ENCODE results near the gene UBE2H. TPM values are rescaled to one million over a fixed set of nuclear protein-coding genes. Genes with fewer than 3 reads are reported as not detected.

The UBE2H gene
- total and polyA plus RNA-seq, 10 of the 15 experiments (the other 5 are each of a cell fraction or from before 2014, with no cell fraction given) = 15.6 to 75.5 (median 32.8) TPM

DNA sequence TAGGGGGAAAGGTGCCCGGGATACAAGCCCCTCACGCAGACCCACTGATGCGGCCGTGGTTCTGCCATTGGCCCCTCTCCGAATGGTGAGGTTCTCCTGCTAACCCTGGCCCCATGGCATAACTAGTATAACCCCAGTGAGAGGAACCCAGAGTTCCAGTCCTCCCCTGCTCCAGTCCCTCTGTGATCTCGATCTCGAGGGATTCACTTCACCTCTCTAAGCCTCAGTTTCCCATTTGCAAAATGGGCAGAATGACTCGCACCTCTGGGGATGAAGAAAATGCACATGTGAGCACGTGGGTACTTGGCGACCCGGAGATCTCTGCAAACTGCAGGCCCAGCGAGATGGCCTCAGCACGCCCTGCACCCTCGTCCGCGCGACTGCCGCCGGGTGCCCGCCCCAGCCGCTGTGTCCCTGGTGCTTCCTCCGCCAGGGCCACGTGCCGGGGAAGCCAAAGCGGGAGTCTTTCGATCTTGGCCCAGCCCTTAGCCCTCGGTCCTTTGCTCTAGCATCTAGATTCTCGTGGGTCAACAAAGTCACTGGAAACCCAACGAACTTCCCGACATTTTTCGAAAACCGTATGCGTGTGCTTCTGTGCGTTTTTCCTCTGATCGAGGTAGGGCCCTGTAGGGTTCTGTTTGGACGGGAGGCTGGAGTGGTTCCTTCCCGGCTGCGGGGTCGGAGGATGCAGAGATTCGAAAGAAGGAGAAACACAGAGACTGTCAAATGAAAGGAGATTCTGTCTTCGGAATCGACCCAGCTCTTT is 169.8 kb downstream of the UBE2H start (continued):
- TF ChIP-seq ZBTB40 (IDR thresholded peaks at IDR 0.05; ENCODE audit: borderline replicate concordance) = no peak
- TF ChIP-seq SUZ12 (IDR thresholded peaks at IDR 0.05; ENCODE audit: unreplicated experiment) = peak; percentile 81
- no peak for TF ChIP-seq ZNF274 (IDR thresholded peaks at IDR 0.05; ENCODE audit: insufficient read depth, insufficient read length)
- TF ChIP-seq DPF2 (IDR thresholded peaks at IDR 0.05) = no peak
- TF ChIP-seq, protein P1, sequence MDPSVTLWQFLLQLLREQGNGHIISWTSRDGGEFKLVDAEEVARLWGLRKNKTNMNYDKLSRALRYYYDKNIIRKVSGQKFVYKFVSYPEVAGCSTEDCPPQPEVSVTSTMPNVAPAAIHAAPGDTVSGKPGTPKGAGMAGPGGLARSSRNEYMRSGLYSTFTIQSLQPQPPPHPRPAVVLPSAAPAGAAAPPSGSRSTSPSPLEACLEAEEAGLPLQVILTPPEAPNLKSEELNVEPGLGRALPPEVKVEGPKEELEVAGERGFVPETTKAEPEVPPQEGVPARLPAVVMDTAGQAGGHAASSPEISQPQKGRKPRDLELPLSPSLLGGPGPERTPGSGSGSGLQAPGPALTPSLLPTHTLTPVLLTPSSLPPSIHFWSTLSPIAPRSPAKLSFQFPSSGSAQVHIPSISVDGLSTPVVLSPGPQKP (IDR thresholded peaks at IDR 0.05; ENCODE audit: low read depth, low read length) = no peak
- TF ChIP-seq SMAD1 (IDR thresholded peaks at IDR 0.05; ENCODE audit: low read depth, partially characterized antibody) = no peak
- TF ChIP-seq KDM1A (IDR thresholded peaks at IDR 0.05; ENCODE audit: borderline replicate concordance) = no peak
- TF ChIP-seq JUND (IDR thresholded peaks at IDR 0.05; ENCODE audit: low read depth, low read length) = no peak
- no peak for TF ChIP-seq NR2C2 (IDR thresholded peaks at IDR 0.05; ENCODE audit: borderline replicate concordance, control insufficient read depth, insufficient read length, low read depth)
- TF ChIP-seq E4F1 (IDR thresholded peaks at IDR 0.05; ENCODE audit: borderline replicate concordance, partially characterized antibody) = no peak
- TF ChIP-seq, protein P2, sequence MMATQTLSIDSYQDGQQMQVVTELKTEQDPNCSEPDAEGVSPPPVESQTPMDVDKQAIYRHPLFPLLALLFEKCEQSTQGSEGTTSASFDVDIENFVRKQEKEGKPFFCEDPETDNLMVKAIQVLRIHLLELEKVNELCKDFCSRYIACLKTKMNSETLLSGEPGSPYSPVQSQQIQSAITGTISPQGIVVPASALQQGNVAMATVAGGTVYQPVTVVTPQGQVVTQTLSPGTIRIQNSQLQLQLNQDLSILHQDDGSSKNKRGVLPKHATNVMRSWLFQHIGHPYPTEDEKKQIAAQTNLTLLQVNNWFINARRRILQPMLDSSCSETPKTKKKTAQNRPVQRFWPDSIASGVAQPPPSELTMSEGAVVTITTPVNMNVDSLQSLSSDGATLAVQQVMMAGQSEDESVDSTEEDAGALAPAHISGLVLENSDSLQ (IDR thresholded peaks at IDR 0.05) = no peak

All from GM12878 (cell line).